ENCODE measurements around the gene INTS11. TPM values are rescaled to one million over a fixed set of nuclear protein-coding genes. Genes with fewer than 3 reads are reported as not detected.

Gene INTS11
- total RNA-seq, 1 donor from 2014 or later, result 94.2 TPM

- peak; percentile 56 for TF ChIP-seq CTCF (IDR thresholded peaks at IDR 0.05; ENCODE audit: insufficient read depth, low read length, poor library complexity, severe bottlenecking)
- no peak for DNase-seq (ENCODE audit: low read depth)
- peaks cover 10% of the 10 kb centered on the region for H3K27me3 ChIP-seq (ENCODE audit: control insufficient read depth, insufficient read depth, low read length)
- H3K4me3 ChIP-seq (ENCODE audit: low read depth, low read length), result peak within 1 kb of the TSS; percentile 86
- H3K36me3 ChIP-seq (ENCODE audit: control insufficient read depth, insufficient read depth, low read length), result peaks cover under 1% of the 10 kb centered on the region
These were observed 25.0 kb upstream of the INTS11 start, which contains the start of gene DVL1 for GRCh38 chr1:1349256-1350012. TSS of gene DVL1 (minus strand) at chr1:1349418. CDS start at chr1:1349065, 353 bp downstream.

GRCh38 chr1:1348420-1349255 lies 24.2 kb upstream of the INTS11 start:
- Histone ChIP-seq H3K27me3 (ENCODE audit: control insufficient read depth, insufficient read depth, low read length) (peaks cover 2% of the 10 kb centered on the region), H3K4me3 (ENCODE audit: low read depth, low read length) (peak overlapping the region; percentile 86), H3K36me3 (ENCODE audit: control insufficient read depth, insufficient read depth, low read length) (no peaks in the 10 kb centered on the region)
- DNase-seq (ENCODE audit: low read depth), result no peak
- no peak for TF ChIP-seq CTCF (IDR thresholded peaks at IDR 0.05; ENCODE audit: insufficient read depth, low read length, poor library complexity, severe bottlenecking)

GRCh38 chr1:1347663-1348419 lies 23.4 kb upstream of the INTS11 start:
- H3K4me3 ChIP-seq (ENCODE audit: low read depth, low read length), result peak overlapping the region; percentile 86
- no peak for TF ChIP-seq CTCF (IDR thresholded peaks at IDR 0.05; ENCODE audit: insufficient read depth, low read length, poor library complexity, severe bottlenecking)
- no peaks in the 10 kb centered on the region for H3K36me3 ChIP-seq (ENCODE audit: control insufficient read depth, insufficient read depth, low read length)
- H3K27me3 ChIP-seq (ENCODE audit: control insufficient read depth, insufficient read depth, low read length), result no peaks in the 10 kb centered on the region
- no peak for DNase-seq (ENCODE audit: low read depth)

GRCh38 chr1:1347026-1347595 lies 22.7 kb upstream of the INTS11 start:
- Histone ChIP-seq H3K36me3 (ENCODE audit: control insufficient read depth, insufficient read depth, low read length) (no peaks in the 10 kb centered on the region), H3K27me3 (ENCODE audit: control insufficient read depth, insufficient read depth, low read length) (no peaks in the 10 kb centered on the region), H3K4me3 (ENCODE audit: low read depth, low read length) (peak overlapping the region; percentile 86)
- no peak for TF ChIP-seq CTCF (IDR thresholded peaks at IDR 0.05; ENCODE audit: insufficient read depth, low read length, poor library complexity, severe bottlenecking)
- no peak for DNase-seq (ENCODE audit: low read depth)

GRCh38 chr1:1346501-1346890 lies 22.0 kb upstream of the INTS11 start:
- no peak for DNase-seq (ENCODE audit: low read depth)
- H3K4me3 ChIP-seq (ENCODE audit: low read depth, low read length), result no peak overlapping the region
- TF ChIP-seq CTCF (IDR thresholded peaks at IDR 0.05; ENCODE audit: insufficient read depth, low read length, poor library complexity, severe bottlenecking), result no peak
- no peaks in the 10 kb centered on the region for H3K27me3 ChIP-seq (ENCODE audit: control insufficient read depth, insufficient read depth, low read length)
- H3K36me3 ChIP-seq (ENCODE audit: control insufficient read depth, insufficient read depth, low read length), result no peaks in the 10 kb centered on the region
